ENCODE results near the gene MRLN. TPM values are rescaled to one million over a fixed set of nuclear protein-coding genes. Genes with fewer than 3 reads are reported as not detected.

Gene MRLN
- not detected for total RNA-seq

DNA sequence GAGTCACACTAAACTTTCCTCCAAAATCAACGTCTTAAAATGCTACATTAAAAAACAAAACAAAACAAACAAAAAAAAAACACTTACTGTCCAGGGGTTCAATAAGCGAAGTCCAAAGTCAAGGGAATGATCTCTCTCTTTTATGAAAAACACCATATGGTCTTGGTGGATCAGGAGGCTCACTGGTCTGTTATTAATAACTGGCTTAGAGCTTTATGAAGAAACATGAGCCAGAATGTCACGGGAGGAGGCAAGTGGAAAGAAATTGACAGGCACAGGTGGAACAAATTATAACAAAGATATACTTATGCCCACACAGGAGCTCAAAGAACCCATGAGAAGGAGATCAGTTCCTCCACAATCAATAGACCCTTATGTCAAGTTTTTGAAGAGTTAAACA, at the start of gene MRLN:
Gene MRLN, minus strand, starts transcription at position 189 of the 400 bp plus-strand sequence.
- TF ChIP-seq POLR2AphosphoS5 (IDR thresholded peaks at IDR 0.05; ENCODE audit: insufficient read depth in 1 of 2, low read depth in 1 of 2) (no peak), POLR2A (IDR thresholded peaks at IDR 0.05) (no peak)
- TF ChIP-seq, protein P1, sequence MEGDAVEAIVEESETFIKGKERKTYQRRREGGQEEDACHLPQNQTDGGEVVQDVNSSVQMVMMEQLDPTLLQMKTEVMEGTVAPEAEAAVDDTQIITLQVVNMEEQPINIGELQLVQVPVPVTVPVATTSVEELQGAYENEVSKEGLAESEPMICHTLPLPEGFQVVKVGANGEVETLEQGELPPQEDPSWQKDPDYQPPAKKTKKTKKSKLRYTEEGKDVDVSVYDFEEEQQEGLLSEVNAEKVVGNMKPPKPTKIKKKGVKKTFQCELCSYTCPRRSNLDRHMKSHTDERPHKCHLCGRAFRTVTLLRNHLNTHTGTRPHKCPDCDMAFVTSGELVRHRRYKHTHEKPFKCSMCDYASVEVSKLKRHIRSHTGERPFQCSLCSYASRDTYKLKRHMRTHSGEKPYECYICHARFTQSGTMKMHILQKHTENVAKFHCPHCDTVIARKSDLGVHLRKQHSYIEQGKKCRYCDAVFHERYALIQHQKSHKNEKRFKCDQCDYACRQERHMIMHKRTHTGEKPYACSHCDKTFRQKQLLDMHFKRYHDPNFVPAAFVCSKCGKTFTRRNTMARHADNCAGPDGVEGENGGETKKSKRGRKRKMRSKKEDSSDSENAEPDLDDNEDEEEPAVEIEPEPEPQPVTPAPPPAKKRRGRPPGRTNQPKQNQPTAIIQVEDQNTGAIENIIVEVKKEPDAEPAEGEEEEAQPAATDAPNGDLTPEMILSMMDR (IDR thresholded peaks at IDR 0.05), result no peak
- no peaks in the 10 kb centered on the region for H3K27me3 ChIP-seq
- intact Hi-C loops (cut with DNase I), result no loop called here
- H3K36me3 ChIP-seq, result no peaks in the 10 kb centered on the region
- DNase-seq (ENCODE audit: extremely low spot score in 2 of 2), result no peak
- H3K27ac ChIP-seq, result no peak within 1 kb of the TSS
- peaks cover 21% of the 10 kb centered on the region for H3K4me1 ChIP-seq
- H3K9me3 ChIP-seq, result no peaks in the 10 kb centered on the region
- H3K4me3 ChIP-seq, result no peak within 1 kb of the TSS

DNA sequence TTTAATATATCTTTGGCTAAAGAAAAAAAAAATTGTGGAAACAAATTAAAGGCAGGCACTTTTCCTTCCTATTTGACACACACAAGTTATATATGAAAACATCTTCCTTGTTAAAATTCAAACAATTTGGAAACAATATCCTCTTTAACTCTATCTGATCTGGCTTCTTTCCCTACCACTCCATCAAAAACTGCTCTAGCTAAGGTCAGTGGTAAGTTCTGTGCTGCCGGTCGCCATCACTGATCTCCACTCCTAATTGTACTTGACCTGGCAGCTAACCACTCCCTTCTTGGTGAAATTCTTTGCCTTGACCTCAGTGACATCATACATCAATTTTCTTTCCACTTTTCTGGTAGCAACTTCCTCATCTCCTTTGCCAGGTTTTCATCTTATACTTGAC, 47.9 kb upstream of the MRLN start:
- DNase-seq (ENCODE audit: extremely low spot score in 2 of 2), result no peak
- no peak for TF ChIP-seq POLR2A (IDR thresholded peaks at IDR 0.05)
- TF ChIP-seq, protein P1 (IDR thresholded peaks at IDR 0.05), result no peak
- TF ChIP-seq POLR2AphosphoS5 (IDR thresholded peaks at IDR 0.05; ENCODE audit: insufficient read depth in 1 of 2, low read depth in 1 of 2), result no peak
- no peaks in the 10 kb centered on the region for H3K9me3 ChIP-seq
- H3K27me3 ChIP-seq, result no peaks in the 10 kb centered on the region
- intact Hi-C loops (cut with DNase I), result loop anchor here (10.0 kb wide), 1 partner anchor 176 kb away; no protein-coding TSS in a partner anchor
- H3K4me3 ChIP-seq, result no peak overlapping the region
- no peak overlapping the region for H3K27ac ChIP-seq
- peaks cover 10% of the 10 kb centered on the region for H3K4me1 ChIP-seq
- peaks cover 0 to 31% of the 10 kb centered on the region in 2 donors for H3K36me3 ChIP-seq

DNA sequence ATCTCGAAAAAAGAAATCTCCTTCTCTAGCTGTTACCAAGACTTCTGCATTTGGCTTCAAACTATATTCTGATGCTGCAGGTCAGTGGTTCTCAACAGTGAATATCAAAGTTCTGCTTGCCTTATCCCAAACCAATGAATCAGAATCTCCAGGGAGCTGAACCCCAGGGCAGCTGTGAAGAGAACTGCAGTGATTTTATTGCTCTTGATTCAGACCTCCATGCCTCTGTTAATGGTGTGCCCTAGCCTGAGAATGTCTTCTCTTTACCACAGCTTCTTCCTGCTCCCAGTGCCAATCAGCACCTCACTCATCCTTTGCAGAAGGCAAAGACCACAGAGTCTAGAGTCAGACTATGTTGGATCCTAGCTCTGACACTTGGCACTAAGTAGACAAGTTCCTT, 46.2 kb upstream of the MRLN start:
- Histone ChIP-seq H3K27ac (no peak overlapping the region), H3K4me1 (peaks cover 10% of the 10 kb centered on the region), H3K27me3 (no peaks in the 10 kb centered on the region), H3K9me3 (no peaks in the 10 kb centered on the region), H3K4me3 (no peak overlapping the region), H3K36me3 (peaks cover 0 to 15% of the 10 kb centered on the region in 2 donors)
- DNase-seq (ENCODE audit: extremely low spot score in 2 of 2), result no peak
- no peak for TF ChIP-seq POLR2A (IDR thresholded peaks at IDR 0.05)
- TF ChIP-seq, protein P1 (IDR thresholded peaks at IDR 0.05), result no peak
- no peak for TF ChIP-seq POLR2AphosphoS5 (IDR thresholded peaks at IDR 0.05; ENCODE audit: insufficient read depth in 1 of 2, low read depth in 1 of 2)
- intact Hi-C loops (cut with DNase I), result no loop called here

DNA sequence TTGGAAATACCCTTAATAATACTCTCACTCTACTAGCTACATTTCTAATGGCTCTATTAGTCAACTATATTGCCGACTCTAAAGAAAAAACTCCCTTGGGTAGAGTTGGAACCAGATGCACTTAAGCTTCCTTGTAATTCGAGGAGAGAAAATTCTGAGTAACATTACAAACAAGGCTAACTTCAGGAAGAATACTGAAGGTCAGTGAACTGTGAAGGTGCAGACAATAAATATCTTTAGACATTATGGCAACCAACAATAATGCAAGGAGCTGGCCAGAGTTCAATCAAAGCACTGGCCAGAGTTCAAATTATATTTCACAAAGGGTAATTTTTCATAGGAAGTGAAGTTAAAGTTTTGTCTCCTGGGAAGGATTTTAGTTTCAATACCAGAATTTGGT, 40.7 kb upstream of the MRLN start:
- Histone ChIP-seq H3K4me1 (peaks cover 14% of the 10 kb centered on the region), H3K27ac (peak overlapping the region; percentile 18), H3K4me3 (no peak overlapping the region), H3K9me3 (no peaks in the 10 kb centered on the region), H3K27me3 (no peaks in the 10 kb centered on the region), H3K36me3 (peaks cover 0 to 36% of the 10 kb centered on the region in 2 donors)
- TF ChIP-seq POLR2A (IDR thresholded peaks at IDR 0.05), result no peak
- TF ChIP-seq, protein P1 (IDR thresholded peaks at IDR 0.05), result no peak
- TF ChIP-seq POLR2AphosphoS5 (IDR thresholded peaks at IDR 0.05; ENCODE audit: insufficient read depth in 1 of 2, low read depth in 1 of 2), result no peak
- intact Hi-C loops (cut with DNase I), result no loop called here
- no peak for DNase-seq (ENCODE audit: extremely low spot score in 2 of 2)

DNA sequence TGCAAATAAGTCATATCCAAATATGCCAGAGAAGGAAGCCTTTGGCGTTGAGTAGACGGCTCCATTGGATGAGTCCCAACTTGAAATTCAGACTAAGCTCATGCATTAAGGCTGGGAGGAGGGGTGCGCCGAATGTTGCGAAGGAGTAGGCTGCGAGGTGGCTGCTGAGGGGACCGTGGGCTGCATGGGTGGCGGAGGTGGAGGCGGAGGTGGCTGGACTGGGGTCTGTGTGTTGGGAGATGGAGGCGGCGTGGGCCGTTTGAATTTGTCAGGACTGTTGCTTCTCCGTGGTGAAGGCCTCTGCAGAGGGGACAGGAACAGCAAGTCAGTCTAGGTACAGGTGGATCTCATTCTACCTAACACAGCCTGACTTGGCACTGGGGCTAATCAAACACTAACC, 39.6 kb upstream of the MRLN start:
- intact Hi-C loops (cut with DNase I), result no loop called here
- Histone ChIP-seq H3K4me3 (no peak overlapping the region), H3K27me3 (no peaks in the 10 kb centered on the region), H3K27ac (no peak overlapping the region), H3K9me3 (no peaks in the 10 kb centered on the region), H3K36me3 (peaks cover 0 to 36% of the 10 kb centered on the region in 2 donors), H3K4me1 (peaks cover 14% of the 10 kb centered on the region)
- DNase-seq (ENCODE audit: extremely low spot score in 2 of 2), result no peak
- TF ChIP-seq, protein P1 (IDR thresholded peaks at IDR 0.05), result no peak
- TF ChIP-seq POLR2A (IDR thresholded peaks at IDR 0.05) (no peak), POLR2AphosphoS5 (IDR thresholded peaks at IDR 0.05; ENCODE audit: insufficient read depth in 1 of 2, low read depth in 1 of 2) (no peak)
